Neural progenitor cell (in vitro differentiated cells): ENCODE results near the gene FAM162B.

Experiments
- EZH2 ChIP-seq: fragments of 200-600 bp; sonication (generic); IDR thresholded peaks from 2 replicates; pipeline ENCODE4 v1.6.1; 2017; ENCODE audit warnings: antibody characterized with exemption, mild to moderate bottlenecking, moderate library complexity
- TF ChIP-seq, protein P1 (sequence below): fragments of 200-600 bp; sonication (generic); IDR thresholded peaks from 2 replicates; pipeline ENCODE4 v1.5.1; 2017; ENCODE audit warnings: antibody characterized with exemption, mild to moderate bottlenecking

DNA sequence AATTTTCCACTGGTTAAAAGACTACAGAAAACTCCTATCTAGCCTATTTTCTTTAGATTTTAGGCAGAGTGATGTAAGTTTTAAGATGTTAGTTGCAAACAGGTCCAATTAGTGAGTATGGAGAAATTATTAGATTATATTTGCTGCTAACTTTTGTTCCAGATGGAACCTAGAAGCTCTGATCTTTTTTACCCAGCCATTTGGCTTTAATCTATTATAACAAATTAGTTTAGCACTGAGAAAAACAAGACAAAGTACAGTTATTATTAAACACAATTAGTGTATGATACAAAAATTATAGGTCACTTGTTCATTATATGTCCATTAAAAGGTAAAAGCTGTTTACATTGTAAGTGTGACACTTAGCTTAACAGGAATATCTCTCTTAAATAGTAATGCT is 2.5 kb downstream of the FAM162B start:
- TF ChIP-seq, protein P1, sequence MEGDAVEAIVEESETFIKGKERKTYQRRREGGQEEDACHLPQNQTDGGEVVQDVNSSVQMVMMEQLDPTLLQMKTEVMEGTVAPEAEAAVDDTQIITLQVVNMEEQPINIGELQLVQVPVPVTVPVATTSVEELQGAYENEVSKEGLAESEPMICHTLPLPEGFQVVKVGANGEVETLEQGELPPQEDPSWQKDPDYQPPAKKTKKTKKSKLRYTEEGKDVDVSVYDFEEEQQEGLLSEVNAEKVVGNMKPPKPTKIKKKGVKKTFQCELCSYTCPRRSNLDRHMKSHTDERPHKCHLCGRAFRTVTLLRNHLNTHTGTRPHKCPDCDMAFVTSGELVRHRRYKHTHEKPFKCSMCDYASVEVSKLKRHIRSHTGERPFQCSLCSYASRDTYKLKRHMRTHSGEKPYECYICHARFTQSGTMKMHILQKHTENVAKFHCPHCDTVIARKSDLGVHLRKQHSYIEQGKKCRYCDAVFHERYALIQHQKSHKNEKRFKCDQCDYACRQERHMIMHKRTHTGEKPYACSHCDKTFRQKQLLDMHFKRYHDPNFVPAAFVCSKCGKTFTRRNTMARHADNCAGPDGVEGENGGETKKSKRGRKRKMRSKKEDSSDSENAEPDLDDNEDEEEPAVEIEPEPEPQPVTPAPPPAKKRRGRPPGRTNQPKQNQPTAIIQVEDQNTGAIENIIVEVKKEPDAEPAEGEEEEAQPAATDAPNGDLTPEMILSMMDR = no peak
- TF ChIP-seq EZH2 = no peak
